ENCODE measurements around the gene GALNT15. TPM values are rescaled to one million over a fixed set of nuclear protein-coding genes. Genes with fewer than 3 reads are reported as not detected.
A peak's percentile ranks its signal among the peaks of the same experiment; 100 is the strongest.

Gene GALNT15
- total RNA-seq, 1 donor from 2014 or later, result 15.5 TPM

- DNase-seq (ENCODE audit: low spot score), result no peak
Observed at GRCh38 chr3:16252243-16252978, 77.9 kb downstream of the GALNT15 start.

- no peak for DNase-seq (ENCODE audit: low spot score)
Observed at GRCh38 chr3:16252988-16253387, 78.5 kb downstream of the GALNT15 start.

- no peak for DNase-seq (ENCODE audit: low spot score)
Observed at GRCh38 chr3:16253601-16254000, 79.1 kb downstream of the GALNT15 start.

- no peak for DNase-seq (ENCODE audit: low spot score)
Observed at GRCh38 chr3:16254916-16255315, 80.4 kb downstream of the GALNT15 start.

- no peak for DNase-seq (ENCODE audit: low spot score)
Observed at GRCh38 chr3:16255326-16255725, 80.8 kb downstream of the GALNT15 start.

- DNase-seq (ENCODE audit: low spot score), result no peak
Observed at GRCh38 chr3:16255726-16256125, 81.2 kb downstream of the GALNT15 start.

- DNase-seq (ENCODE audit: low spot score), result no peak
Observed at GRCh38 chr3:16257309-16257708, 82.8 kb downstream of the GALNT15 start.

GRCh38 chr3:16258177-16258576 lies 83.7 kb downstream of the GALNT15 start:
- no peak for DNase-seq (ENCODE audit: low spot score)

GRCh38 chr3:16258866-16259265 lies 84.4 kb downstream of the GALNT15 start:
- DNase-seq (ENCODE audit: low spot score), result no peak

GRCh38 chr3:16260046-16260445 lies 85.6 kb downstream of the GALNT15 start:
- DNase-seq (ENCODE audit: low spot score), result no peak

GRCh38 chr3:16262174-16262573 lies 87.7 kb downstream of the GALNT15 start:
- DNase-seq (ENCODE audit: low spot score), result no peak

- DNase-seq (ENCODE audit: low spot score), result no peak
Observed at GRCh38 chr3:16264174-16264707, 89.8 kb downstream of the GALNT15 start.

GRCh38 chr3:16264708-16265454 lies 90.4 kb downstream of the GALNT15 start, which contains the start of the genes DPH3 and OXNAD1:
DPH3 (minus strand) TSS chr3:16264943; CDS start chr3:16264876, 67 bp downstream.
OXNAD1 (plus strand) TSS chr3:16265212; CDS start chr3:16270953, 5,741 bp downstream.
- DNase-seq (ENCODE audit: low spot score), result peak; percentile 100

- no peak for DNase-seq (ENCODE audit: low spot score)
Observed at GRCh38 chr3:16265455-16265786, 90.9 kb downstream of the GALNT15 start.

GRCh38 chr3:16266714-16267113 lies 92.2 kb downstream of the GALNT15 start:
- DNase-seq (ENCODE audit: low spot score), result no peak

- DNase-seq (ENCODE audit: low spot score), result no peak
Observed at GRCh38 chr3:16270855-16271254, 96.4 kb downstream of the GALNT15 start.

- no peak for DNase-seq (ENCODE audit: low spot score)
Observed at GRCh38 chr3:16272588-16272987, 98.1 kb downstream of the GALNT15 start.

- DNase-seq (ENCODE audit: low spot score), result no peak
Observed at GRCh38 chr3:16273867-16274266, 99.4 kb downstream of the GALNT15 start.

- DNase-seq (ENCODE audit: low spot score), result no peak
Observed at GRCh38 chr3:16277471-16277870, 103.0 kb downstream of the GALNT15 start.

- no peak for DNase-seq (ENCODE audit: low spot score)
Observed at GRCh38 chr3:16279010-16279801, 104.7 kb downstream of the GALNT15 start.

- no peak for DNase-seq (ENCODE audit: low spot score)
Observed at GRCh38 chr3:16280671-16281070, 106.2 kb downstream of the GALNT15 start.
